ENCODE measurements around the gene ZNF620. TPM values are rescaled to one million over a fixed set of nuclear protein-coding genes. Genes with fewer than 3 reads are reported as not detected.
A peak's percentile ranks its signal among the peaks of the same experiment; 100 is the strongest.
"Not testable (repeated sequence)": the region's sequence is repeated elsewhere in the genome, so short reads cannot be mapped to it uniquely, and the experiment has no call there.

ZNF620 gene
- total RNA-seq, 1 donor from 2014 or later, result 5.8 TPM

DNA sequence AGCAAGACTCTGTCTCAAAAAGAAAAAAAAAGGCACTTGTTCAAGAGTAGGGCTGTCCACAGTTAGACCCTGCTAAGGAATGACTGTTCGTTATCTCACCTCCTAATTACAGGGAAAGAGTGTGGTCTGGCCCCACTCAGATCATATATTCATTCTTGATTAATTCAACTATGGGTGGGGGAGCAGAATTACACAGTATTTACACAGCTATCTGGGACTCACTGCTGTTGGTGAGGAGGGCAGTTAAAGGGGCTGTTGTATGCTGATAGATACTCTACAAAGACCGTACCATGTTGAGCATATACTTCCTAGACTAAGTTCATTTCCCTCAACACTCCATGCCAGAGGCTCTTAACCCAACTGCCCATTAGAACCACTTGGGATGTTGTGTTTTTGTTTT, 3.8 kb upstream of the ZNF620 start:
- no peak for DNase-seq (ENCODE audit: low read depth)

DNA sequence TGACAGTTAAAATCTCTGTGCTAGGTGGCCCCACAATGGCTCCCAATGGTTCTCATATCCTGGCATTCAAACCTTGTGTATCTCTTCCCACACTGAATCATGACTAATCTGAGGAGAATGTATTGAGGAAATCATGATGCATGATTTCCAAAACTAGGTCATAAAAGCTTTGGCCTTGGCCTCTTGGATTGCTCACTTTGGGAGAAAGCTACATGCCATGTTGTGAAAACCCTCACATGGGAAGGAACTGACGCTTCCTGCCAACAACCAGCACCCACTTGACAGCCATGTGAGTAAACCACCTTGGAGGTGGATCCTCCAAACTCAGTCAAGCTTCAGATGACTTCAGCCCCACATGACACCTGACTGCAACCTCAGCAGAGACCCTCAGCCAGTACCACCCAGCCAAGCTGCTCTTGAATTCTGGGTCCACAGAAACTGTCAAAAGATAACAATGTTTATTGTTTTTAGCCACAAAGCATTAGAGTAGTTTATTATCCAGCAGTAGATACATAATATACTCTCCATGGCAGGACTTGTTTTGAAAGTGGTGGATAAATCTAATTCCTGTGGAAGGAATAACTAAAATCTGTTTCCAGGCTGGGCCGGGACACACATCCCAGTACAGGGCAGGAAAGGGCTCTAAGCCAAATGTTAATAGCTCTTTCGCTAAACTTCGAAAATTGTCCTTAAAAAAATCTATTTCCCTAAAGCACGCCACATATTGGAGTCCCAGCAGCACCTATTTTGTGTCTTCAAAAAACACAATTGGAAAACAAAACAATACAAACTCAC, 1.0 kb upstream of the ZNF620 start:
- DNase-seq (ENCODE audit: low read depth), result peak; percentile 100

DNA sequence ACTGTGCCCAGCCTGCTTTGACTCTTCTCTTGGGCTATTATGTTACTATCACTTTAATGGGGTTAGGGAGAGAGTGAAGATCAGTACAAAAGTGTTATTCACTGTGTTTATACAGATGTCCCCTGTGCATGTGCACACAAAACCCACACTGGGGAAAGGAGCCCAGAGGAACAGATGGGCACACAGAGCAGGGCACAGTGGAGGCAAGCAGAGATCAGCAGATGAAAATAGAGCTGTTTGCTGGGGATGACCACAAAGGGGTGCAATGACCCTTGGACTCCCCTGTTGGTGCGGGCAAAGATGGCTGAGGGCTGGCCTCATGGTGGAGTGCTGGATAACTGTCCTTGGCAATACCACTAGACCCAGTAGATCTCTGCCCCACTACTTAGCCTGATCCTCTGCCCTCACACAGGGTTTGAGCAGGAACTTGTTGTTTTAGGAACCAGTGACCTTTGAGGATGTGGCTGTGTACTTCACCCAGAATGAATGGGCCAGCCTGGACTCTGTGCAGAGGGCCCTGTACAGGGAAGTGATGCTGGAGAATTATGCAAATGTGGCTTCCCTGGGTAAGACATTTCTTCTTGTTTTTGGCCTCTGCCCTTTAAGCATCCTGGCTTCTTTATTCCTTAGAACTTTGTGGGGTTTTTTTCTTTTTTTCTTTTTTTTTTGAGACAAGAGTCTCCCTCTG, 5.3 kb downstream of the ZNF620 start:
- DNase-seq (ENCODE audit: low read depth), result no peak

DNA sequence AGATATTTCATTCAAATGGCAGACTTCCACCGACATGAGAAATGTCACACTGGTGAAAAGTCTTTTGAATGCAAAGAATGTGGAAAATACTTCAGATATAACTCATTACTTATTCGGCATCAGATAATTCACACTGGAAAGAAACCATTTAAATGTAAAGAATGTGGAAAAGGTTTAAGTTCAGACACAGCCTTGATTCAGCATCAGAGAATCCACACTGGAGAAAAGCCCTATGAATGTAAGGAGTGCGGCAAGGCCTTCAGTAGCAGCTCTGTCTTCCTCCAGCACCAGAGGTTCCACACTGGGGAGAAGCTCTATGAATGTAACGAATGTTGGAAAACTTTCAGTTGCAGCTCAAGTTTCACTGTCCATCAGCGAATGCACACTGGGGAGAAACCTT, 10.4 kb downstream of the ZNF620 start:
- no peak for DNase-seq (ENCODE audit: low read depth)

DNA sequence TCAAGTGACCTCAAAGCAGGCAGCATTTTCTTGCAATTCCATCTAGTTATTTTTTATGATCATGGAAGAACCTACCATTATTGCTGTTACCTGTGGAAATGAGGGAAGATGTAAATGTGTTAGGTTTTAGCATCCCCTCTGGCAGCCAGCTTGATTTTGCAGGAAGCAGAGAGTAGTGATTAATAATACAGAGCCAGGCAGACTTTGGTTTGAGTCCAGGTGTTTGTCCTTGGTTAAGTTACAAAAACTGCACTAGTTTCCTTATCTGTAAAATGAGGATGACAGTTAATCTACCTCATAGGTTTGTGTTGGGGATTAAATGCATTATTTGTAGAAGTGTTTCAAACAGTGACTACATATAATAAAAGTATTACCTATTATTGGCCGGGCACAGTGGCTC, 12.2 kb downstream of the ZNF620 start:
- DNase-seq (ENCODE audit: low read depth), result no peak

DNA sequence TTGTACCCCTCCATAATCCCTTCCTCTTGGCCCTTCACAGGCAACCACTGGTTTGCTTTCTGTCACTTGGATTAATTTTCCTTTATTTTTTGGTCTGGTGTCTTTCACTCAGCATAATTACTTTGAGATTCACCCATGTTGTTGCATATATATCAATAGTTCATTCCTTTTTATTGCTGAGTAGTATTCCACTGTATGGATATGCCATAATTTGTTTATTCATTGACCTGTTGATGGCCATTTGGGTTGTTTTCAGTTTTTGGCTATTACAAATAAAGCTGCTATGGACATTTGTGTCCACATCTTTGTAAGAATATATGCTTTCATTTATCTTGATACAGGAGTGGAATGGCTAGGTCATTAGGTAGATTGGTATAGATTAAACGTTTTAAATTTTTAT, 13.0 kb downstream of the ZNF620 start:
- no peak for DNase-seq (ENCODE audit: low read depth)

DNA sequence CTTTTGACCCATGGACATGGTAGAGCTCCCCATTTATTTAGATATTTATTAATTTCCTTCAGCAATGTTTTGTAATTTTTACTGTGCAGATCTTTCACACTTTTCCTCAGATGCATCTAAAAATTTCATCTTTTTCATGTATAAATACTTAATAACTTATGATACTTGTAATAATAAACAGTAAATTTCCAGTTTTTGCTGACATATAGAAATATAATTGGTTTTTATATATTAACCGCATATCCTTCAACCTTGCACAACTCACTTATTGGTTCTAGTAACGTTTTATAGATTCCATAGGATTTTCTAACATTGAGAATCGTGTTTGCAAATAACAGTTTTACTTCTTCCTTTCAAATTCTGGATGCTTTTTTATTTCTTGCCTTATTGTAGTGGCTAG, 15.4 kb downstream of the ZNF620 start:
- DNase-seq (ENCODE audit: low read depth), result no peak

DNA sequence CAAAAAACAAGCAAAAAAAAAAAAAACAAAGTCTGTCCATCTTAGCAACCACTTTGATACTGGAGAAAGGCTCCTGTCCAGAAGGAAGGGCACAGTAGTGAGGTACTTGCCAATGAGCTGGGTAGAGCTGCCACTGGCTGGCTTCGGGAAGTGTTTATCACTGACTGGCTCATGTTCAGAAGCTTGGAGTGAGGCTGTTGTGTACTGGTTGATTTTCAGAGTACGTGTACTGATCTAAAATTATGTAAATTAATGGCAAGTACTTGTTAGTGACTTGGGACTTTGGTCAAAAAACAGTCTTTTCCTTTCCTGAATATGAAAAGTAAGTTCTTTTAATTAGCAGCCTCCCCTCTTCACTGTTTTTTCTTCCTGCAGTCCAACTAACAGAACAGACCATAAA, 17.9 kb downstream of the ZNF620 start:
- peak; percentile 13 for DNase-seq (ENCODE audit: low read depth)

DNA sequence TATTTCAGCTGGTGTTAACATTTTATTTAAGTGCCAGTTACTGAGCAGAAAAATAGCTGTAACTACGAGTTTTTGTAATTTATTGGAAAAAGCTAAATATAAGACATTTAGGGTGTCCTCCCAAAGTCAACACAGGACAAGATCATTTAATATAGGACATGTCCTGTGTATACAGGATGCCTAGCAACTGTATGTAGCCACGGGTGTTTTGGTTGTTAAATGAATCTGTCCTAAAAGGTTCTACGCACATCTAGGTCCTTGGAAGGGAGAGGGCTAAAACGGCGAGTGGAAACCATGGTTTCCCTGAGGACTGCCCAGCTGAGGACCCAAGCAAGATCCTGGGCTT, 18.4 kb downstream of the ZNF620 start:
- peak; percentile 9 for DNase-seq (ENCODE audit: low read depth)

DNA sequence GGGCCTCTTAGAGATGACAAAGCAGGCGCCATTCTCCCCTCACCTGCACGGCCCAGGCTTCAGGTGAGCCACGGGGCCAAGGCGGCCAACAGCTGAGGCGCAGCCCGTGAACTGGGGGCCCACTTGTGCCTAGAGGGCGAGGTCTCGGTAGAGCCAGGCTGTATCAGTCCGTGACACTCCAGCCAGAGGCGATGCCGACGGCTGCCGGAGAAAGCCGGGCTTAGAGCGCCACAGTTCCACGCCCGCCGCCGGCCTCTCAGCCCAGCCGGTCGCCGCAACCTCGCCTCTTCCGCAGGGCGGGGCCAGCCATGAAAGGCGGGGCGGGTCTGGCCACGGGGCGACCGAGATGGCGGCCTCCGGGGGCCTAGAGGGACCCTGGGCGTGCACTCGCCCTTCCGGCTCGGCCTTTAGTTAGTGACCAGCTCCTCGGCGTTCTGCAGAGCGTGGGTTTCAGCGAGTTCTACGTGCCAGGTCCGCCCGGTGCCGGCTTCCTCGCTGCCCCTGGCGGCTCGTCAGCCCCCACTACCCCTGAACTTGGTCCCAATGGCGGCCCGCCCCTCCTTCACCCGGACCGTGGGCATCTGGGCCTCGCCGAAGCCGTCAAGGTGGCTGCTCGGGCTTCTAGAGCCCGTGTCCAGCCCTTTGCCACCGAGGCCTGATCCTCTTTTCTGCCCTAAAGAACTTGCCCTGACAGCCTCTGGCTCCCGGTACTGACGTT, 18.9 kb downstream of the ZNF620 start, which contains the start of gene ZNF621:
ZNF621 (plus strand) TSS at position 393 of the 718 bp plus-strand sequence. CDS start 881 bp downstream, outside the sequence.
- DNase-seq (ENCODE audit: low read depth), result peak; percentile 51

DNA sequence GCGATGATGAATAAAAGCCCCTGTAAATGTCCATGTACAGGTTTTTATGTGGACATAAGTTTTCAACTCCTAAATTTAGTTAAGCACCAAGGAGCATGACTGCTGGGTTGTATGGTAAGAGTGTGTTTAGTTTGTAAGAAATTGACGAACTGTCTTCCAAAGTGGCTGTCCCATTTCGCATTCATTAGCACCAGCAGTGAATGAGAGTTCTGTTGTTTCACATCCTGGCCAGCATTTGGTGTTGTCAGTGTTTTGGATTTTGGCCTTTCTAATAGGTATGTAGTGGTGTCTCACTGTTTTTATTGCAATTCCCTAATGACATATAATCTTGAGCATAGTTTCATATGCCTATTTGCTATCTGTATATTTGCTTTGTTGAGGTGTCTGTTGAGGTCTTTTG, 22.6 kb downstream of the ZNF620 start:
- DNase-seq (ENCODE audit: low read depth), result no peak

DNA sequence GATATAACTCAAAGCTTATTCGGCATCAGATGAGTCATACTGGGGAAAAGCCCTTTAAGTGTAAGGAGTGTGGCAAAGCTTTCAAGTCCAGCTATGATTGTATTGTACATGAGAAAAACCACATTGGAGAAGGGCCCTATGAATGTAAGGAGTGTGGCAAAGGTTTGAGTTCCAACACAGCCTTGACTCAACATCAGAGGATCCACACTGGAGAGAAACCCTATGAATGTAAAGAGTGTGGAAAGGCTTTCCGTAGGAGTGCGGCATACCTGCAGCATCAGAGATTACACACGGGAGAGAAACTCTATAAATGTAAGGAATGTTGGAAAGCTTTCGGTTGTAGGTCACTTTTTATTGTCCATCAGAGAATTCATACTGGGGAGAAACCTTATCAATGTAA, 26.4 kb downstream of the ZNF620 start:
- no peak for DNase-seq (ENCODE audit: low read depth)

DNA sequence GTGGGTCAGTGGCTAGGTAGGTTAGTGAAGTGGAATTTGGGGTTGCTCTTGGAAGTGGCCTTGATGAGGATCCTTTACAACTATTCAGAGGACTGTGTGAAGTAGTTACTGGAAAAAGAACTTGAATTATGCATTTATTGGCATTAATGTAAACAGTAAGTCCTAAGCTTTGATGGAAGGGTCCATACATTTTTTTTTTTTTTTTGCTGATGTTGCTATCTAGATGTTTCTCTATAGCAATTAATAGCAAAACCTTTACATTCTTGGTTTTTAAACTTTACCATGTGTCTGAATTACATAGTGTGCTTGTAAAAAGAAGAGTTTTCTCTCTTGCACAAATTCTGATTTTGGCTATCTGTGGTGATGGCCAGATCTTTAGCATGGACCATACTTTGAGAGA, 28.4 kb downstream of the ZNF620 start:
- DNase-seq (ENCODE audit: low read depth), result no peak

DNA sequence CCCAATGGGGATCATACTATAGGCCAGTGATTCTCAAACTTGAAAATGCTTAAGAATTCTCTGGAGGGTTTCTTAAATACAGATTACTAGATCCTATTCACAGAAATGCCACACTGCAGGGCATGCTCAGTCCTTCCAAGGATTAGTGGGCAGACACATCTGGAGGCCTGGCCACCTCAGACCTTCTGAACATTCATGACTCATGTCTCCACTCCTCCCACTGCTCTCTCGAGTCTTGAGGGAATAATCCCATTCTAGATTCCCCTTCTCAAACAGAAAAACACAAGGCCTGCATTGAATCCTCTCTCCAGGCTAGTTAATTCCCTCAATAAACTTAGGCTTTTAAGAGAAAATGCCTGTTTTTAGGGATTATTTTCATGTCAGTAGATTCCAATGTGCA, 41.0 kb downstream of the ZNF620 start:
- DNase-seq (ENCODE audit: low read depth), result peak; percentile 59

DNA sequence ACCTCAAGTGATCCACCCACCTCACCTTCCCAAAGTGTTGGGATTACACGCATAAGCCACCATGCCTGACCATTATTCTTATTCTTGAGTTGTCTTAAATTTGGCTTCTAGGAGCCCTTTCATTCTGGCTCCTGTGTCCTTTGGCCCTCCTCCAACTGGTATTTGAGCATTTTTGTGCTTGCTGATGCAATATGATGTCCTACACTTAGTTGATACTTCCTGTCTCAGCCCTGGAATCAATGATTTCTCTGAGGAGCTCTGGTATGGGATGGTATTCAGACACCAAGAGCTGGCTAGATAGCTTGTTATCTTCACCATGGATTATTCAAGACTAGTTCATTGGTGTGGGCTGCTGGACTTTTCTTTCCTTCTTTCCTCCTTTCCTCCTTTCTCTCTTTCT, 44.3 kb downstream of the ZNF620 start:
- no peak for DNase-seq (ENCODE audit: low read depth)

DNA sequence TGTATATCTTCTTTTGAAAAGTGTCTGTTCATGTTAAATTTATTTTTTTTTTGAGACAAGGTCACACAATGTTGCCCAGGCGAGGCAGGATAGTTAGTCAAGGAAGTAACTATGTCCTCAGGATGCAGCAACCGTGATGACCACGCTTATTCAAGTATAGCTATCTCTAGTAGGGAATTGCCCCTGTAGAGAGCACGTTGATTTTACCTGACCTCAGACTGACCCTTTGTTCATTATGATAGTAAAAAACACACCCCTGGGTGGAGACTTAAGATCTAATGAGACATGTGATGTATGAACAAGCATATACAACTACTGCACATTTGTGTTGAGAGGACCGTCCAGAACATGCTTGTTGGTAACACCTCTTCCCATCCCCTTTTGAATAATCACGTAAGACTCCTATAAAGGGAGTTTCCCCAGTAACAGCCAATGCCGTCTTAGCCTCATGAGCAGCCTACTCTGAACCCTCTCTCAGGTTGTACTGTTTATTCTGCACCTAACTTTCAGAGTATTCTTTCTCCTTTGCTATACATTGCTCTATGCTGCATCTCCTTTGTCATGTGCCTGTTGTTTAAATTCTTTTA, 51.8 kb downstream of the ZNF620 start:
- DNase-seq (ENCODE audit: low read depth), result peak; percentile 39

DNA sequence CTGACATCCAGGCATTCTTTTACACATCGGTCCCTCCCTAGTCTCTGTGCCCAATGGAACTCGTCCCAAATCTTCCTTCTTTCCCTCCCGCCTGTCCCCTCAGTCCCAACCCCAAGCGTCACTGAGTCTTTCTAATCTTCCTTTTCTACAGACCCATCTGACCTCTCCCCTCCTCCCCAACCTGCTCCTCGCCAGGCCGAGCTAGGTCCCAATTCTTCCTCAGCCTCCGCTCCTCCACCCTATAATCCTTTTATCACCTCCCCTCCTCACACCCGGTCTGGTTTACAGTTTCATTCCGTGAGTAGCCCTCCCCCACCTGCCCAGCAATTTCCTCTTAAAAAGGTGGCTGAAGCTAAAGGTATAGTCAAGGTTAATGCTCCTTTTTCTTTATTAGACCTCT, 56.6 kb downstream of the ZNF620 start:
- not testable (repeated sequence) for DNase-seq (ENCODE audit: low read depth)

DNA sequence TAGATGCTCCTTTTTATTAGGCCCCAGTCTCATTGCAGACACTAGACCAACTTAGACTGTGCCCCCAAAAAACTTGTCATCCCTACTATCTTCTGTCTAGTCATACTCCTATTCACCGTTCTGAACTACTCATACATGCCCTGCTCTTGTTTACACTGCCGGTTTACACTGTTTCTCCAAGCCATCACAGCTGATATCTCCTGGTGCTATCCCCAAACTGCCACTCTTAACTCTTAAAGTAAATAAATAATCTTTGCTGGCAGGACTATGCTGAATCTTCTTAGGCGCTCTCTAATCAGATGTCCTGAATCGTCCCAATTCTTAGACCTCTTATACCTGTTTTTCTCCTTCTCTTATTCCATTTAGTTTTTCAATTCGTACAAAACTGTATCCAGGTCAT, 59.8 kb downstream of the ZNF620 start:
- not testable (repeated sequence) for DNase-seq (ENCODE audit: low read depth)

DNA sequence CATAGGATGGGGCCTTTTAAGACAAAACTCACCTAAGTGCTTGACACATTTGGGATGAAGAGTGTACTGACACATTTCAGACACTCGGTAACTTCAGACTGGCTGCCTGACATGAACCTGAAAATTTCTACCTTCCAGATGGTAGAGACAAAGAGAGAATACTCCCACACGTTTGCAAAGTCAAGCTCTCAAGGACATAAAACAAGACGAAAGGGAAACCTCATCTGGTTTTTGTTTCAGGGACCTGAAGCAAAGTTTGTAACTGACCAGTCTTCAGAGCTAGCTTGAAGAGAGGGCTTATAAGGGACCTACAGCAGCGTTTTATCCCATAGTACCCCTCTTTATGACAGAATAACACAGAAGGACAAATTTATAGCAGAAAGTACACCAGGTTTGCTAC, 60.9 kb downstream of the ZNF620 start:
- no peak for DNase-seq (ENCODE audit: low read depth)
